ENCODE results near the gene ARHGAP10.

DNA sequence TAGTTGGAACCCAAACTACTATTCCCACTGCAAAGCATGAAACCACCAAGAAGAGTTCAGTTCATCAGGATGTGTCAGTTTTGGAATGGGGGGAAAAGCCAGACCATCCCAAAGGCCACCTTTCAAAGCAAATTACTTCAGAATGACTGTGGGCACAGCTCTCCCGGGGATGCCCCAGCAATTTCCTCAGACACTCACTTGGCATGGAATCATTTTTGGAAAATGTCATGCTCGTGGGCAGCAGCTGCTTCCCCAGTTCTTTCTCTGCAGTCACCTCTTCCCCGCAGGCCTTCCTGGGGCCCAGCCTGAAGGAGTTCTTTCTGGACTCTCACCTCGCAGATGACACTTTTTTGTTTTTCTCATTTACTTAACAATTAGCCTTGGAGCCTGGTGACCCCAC, 360.0 kb downstream of the ARHGAP10 start:
- TF ChIP-seq, protein P1, sequence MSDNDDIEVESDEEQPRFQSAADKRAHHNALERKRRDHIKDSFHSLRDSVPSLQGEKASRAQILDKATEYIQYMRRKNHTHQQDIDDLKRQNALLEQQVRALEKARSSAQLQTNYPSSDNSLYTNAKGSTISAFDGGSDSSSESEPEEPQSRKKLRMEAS (IDR thresholded peaks at IDR 0.05): no peak
- TF ChIP-seq, protein P2, sequence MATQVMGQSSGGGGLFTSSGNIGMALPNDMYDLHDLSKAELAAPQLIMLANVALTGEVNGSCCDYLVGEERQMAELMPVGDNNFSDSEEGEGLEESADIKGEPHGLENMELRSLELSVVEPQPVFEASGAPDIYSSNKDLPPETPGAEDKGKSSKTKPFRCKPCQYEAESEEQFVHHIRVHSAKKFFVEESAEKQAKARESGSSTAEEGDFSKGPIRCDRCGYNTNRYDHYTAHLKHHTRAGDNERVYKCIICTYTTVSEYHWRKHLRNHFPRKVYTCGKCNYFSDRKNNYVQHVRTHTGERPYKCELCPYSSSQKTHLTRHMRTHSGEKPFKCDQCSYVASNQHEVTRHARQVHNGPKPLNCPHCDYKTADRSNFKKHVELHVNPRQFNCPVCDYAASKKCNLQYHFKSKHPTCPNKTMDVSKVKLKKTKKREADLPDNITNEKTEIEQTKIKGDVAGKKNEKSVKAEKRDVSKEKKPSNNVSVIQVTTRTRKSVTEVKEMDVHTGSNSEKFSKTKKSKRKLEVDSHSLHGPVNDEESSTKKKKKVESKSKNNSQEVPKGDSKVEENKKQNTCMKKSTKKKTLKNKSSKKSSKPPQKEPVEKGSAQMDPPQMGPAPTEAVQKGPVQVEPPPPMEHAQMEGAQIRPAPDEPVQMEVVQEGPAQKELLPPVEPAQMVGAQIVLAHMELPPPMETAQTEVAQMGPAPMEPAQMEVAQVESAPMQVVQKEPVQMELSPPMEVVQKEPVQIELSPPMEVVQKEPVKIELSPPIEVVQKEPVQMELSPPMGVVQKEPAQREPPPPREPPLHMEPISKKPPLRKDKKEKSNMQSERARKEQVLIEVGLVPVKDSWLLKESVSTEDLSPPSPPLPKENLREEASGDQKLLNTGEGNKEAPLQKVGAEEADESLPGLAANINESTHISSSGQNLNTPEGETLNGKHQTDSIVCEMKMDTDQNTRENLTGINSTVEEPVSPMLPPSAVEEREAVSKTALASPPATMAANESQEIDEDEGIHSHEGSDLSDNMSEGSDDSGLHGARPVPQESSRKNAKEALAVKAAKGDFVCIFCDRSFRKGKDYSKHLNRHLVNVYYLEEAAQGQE (IDR thresholded peaks at IDR 0.05; ENCODE audit: low read depth): no peak
